ENCODE measurements around the gene PRXL2A. TPM values are rescaled to one million over a fixed set of nuclear protein-coding genes. Genes with fewer than 3 reads are reported as not detected.

PRXL2A gene
- total RNA-seq, 4 donors from 2014 or later = 218 to 456 (median 415) TPM

- TF ChIP-seq CTCF (IDR thresholded peaks at IDR 0.05) = no peak
- DNase-seq (ENCODE audit: low spot score) (no peak), ATAC-seq (ENCODE audit: low FRiP score) (peak; percentile 72)
These were observed 21.2 kb downstream of the PRXL2A start for GRCh38 chr10:80429521-80429973.

GRCh38 chr10:80433134-80433533 is 24.8 kb downstream of the PRXL2A start:
- no peak for DNase-seq (ENCODE audit: low spot score)
- no peak for TF ChIP-seq CTCF (IDR thresholded peaks at IDR 0.05)
- no peak for ATAC-seq (ENCODE audit: low FRiP score)

GRCh38 chr10:80436446-80437098 is 28.2 kb downstream of the PRXL2A start:
- ATAC-seq (ENCODE audit: low FRiP score) = no peak
- TF ChIP-seq CTCF (IDR thresholded peaks at IDR 0.05) = no peak
- DNase-seq (ENCODE audit: low spot score) = no peak

- no peak for TF ChIP-seq CTCF (IDR thresholded peaks at IDR 0.05)
- DNase-seq (ENCODE audit: low spot score) (no peak), ATAC-seq (ENCODE audit: low FRiP score) (no peak)
These were observed 28.9 kb downstream of the PRXL2A start for GRCh38 chr10:80437227-80437626.

GRCh38 chr10:80441831-80442230 is 33.5 kb downstream of the PRXL2A start:
- DNase-seq (ENCODE audit: low spot score) (no peak), ATAC-seq (ENCODE audit: low FRiP score) (no peak)
- no peak for TF ChIP-seq CTCF (IDR thresholded peaks at IDR 0.05)

- TF ChIP-seq CTCF (IDR thresholded peaks at IDR 0.05) = no peak
- ATAC-seq (ENCODE audit: low FRiP score) = no peak
- DNase-seq (ENCODE audit: low spot score) = no peak
These were observed 34.5 kb downstream of the PRXL2A start for GRCh38 chr10:80442879-80443278.

GRCh38 chr10:80443531-80443974 is 35.2 kb downstream of the PRXL2A start:
- ATAC-seq (ENCODE audit: low FRiP score) = peak; percentile 29
- DNase-seq (ENCODE audit: low spot score) = no peak
- TF ChIP-seq CTCF (IDR thresholded peaks at IDR 0.05) = no peak

Data from omental fat pad (tissue), 4 donors.